22Rv1 (cell line): Measurements from ENCODE around the gene CACNA1E.

Source experiments
- H3K27ac ChIP-seq: fragments of 450-650 bp; 2 replicates; pipeline ENCODE4 v1.5.1; 2017
- CTCF ChIP-seq: fragments of 450-650 bp; IDR thresholded peaks from 2 replicates; pipeline ENCODE4 v1.5.1; 2017; ENCODE audit warnings: mild to moderate bottlenecking
- ZFX ChIP-seq: fragments of 450-650 bp; IDR thresholded peaks from 2 replicates; pipeline ENCODE4 v1.6.1; 2017; ENCODE audit warnings: antibody characterized with exemption, borderline replicate concordance

Gene CACNA1E

GRCh38 chr1:181777286-181777685, 294.0 kb downstream of the CACNA1E start:
- no peak overlapping the region for H3K27ac ChIP-seq
- no peak for TF ChIP-seq CTCF
- TF ChIP-seq ZFX, result no peak

GRCh38 chr1:181777812-181778211, 294.5 kb downstream of the CACNA1E start:
- H3K27ac ChIP-seq, result no peak overlapping the region
- no peak for TF ChIP-seq ZFX
- no peak for TF ChIP-seq CTCF

- H3K27ac ChIP-seq, result no peak overlapping the region
- TF ChIP-seq CTCF (no peak), ZFX (no peak)
These were observed 295.4 kb downstream of the CACNA1E start for GRCh38 chr1:181778640-181779260.

GRCh38 chr1:181779343-181779742, 296.0 kb downstream of the CACNA1E start:
- TF ChIP-seq CTCF, result no peak
- TF ChIP-seq ZFX, result no peak
- no peak overlapping the region for H3K27ac ChIP-seq

GRCh38 chr1:181783208-181783607, 299.9 kb downstream of the CACNA1E start:
- TF ChIP-seq CTCF (no peak), ZFX (no peak)
- no peak overlapping the region for H3K27ac ChIP-seq

GRCh38 chr1:181784039-181784683, 300.8 kb downstream of the CACNA1E start:
- no peak overlapping the region for H3K27ac ChIP-seq
- no peak for TF ChIP-seq CTCF
- TF ChIP-seq ZFX, result no peak

GRCh38 chr1:181789395-181789794, 306.1 kb downstream of the CACNA1E start:
- H3K27ac ChIP-seq, result no peak overlapping the region
- TF ChIP-seq ZFX (no peak), CTCF (no peak)
